Retinal pigment epithelial cell (primary cell): Measurements from ENCODE around the gene TYMP.

Experiments used
- DNase-seq: peaks from one replicate; pipeline ENCODE4 v3.0.0-alpha.2; 2010; ENCODE audit warnings: low read depth
- H3K4me3 ChIP-seq: 2 replicates; pipeline ENCODE4 v1.5.1; 2011; ENCODE audit warnings: mild to moderate bottlenecking, low read length, control low read depth, moderate library complexity
- TF ChIP-seq, protein P1 (sequence below): conservative IDR thresholded peaks from 2 replicates; pipeline ENCODE4 v1.5.1; 2011; ENCODE audit warnings: low read depth, low read length, control low read depth, inconsistent platforms

TYMP gene

GRCh38 chr22:50516891-50517290 lies 12.9 kb downstream of the TYMP start:
- no peak overlapping the region for H3K4me3 ChIP-seq
- TF ChIP-seq, protein P1, sequence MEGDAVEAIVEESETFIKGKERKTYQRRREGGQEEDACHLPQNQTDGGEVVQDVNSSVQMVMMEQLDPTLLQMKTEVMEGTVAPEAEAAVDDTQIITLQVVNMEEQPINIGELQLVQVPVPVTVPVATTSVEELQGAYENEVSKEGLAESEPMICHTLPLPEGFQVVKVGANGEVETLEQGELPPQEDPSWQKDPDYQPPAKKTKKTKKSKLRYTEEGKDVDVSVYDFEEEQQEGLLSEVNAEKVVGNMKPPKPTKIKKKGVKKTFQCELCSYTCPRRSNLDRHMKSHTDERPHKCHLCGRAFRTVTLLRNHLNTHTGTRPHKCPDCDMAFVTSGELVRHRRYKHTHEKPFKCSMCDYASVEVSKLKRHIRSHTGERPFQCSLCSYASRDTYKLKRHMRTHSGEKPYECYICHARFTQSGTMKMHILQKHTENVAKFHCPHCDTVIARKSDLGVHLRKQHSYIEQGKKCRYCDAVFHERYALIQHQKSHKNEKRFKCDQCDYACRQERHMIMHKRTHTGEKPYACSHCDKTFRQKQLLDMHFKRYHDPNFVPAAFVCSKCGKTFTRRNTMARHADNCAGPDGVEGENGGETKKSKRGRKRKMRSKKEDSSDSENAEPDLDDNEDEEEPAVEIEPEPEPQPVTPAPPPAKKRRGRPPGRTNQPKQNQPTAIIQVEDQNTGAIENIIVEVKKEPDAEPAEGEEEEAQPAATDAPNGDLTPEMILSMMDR, result no peak
- DNase-seq, result no peak

GRCh38 chr22:50516068-50516467 lies 13.7 kb downstream of the TYMP start:
- TF ChIP-seq, protein P1, result no peak
- no peak for DNase-seq
- no peak overlapping the region for H3K4me3 ChIP-seq

- H3K4me3 ChIP-seq, result no peak overlapping the region
- TF ChIP-seq, protein P1, result no peak
- no peak for DNase-seq
Observed at GRCh38 chr22:50513175-50513574, 16.6 kb downstream of the TYMP start.

DNA sequence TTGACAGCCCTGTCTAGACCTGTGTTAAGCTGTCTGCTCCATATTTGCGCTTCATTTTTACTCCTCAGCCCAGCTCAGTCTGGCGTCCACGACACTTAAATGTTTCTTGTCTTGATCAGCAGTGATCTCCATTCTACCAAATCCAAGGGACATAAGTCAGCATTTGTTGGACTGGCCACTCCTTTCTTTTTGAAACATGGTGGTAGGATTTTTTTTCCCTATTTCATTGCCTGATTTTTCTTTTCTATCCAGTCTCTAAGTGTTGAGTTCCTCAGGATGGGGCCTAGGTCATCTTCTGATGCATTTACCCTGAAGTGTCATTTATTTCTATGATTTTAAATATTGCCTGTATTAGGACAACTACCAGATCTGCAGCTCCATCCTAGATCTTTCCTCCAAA lies 20.9 kb downstream of the TYMP start:
- DNase-seq, result no peak
- H3K4me3 ChIP-seq, result peak overlapping the region; percentile 73
- TF ChIP-seq, protein P1, result no peak

DNA sequence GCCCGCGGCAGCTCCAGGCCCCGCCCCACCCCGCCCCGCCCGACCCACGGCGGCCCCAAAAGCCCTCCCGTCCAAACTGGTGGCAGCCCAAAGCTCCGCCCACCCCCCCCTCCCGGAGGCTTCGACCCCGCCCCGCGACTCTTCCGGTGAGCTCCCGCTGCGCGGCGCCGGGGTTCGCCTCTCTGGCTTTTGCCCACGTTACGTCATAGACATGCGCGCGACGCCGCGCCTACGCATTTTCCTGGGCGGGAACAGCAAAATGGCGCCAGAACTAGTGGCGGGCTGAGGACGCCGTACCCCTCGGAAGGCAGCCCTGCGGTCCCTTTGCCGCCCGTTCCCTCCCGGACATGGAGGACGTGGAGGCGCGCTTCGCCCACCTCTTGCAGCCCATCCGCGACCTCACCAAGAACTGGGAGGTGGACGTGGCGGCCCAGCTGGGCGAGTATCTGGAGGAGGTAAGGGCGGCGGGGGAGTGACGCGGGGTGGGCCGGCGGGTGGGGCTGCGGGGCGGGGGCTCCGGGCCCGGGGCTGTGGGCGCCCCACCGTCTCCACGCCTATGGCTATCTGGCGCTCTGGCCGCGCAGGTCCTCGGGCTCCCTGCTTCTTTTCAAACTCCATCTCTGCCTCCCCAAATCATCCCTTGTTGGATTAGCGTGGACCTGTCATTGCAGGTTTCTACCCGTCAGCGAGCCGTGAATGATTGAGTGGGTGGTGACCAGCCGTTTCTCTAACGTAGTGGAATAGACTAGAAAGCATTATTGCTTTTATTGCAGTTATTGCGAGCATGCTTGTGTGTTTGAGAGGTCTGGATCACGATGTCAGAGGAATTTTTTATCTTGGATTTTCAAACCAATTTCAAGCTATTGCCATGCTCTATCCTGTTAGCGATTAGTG lies 21.6 kb downstream of the TYMP start, which contains the start of gene NCAPH2:
NCAPH2 (plus strand) TSS at position 234 of the 894 bp plus-strand sequence; CDS start at position 348, 114 bp downstream.
- peak; percentile 82 for DNase-seq
- TF ChIP-seq, protein P1, result no peak
- H3K4me3 ChIP-seq, result peak within 1 kb of the TSS; percentile 93

DNA sequence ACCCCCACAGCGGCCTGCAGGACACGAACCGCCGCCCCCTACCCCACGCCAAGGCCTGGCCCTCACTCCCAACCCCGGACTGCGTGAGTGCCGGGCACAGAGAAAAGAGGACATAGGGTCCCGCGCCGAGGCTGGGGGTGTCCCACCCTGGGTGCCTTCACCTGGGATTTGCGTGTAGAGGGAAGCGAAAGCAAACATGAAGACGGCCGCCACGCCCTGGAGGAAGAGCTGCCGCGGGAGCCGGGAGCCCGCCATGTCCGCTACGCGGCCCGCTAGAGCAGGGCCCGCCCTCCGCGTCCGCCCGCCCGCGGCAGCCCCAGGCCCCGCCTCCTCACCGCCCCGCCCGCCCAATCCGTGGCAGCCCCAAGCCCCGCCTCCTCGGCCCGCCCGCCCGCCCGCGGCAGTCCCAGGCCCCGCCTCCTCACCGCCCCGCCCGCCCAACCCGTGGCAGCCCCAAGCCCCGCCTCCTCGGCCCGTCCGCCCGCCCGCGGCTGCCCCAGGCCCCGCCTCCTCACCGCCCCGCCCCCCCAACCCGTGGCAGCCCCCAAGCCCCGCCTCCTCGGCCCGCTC lies 22.3 kb downstream of the TYMP start, which contains the start of gene LMF2:
LMF2 (minus strand) TSS at position 282 of the 570 bp plus-strand sequence; CDS start at position 255, 27 bp downstream.
- TF ChIP-seq, protein P1, result no peak
- H3K4me3 ChIP-seq, result peak within 1 kb of the TSS; percentile 93
- DNase-seq, result no peak
